ENCODE data around the gene CNTNAP2. TPM values are rescaled to one million over a fixed set of nuclear protein-coding genes. Genes with fewer than 3 reads are reported as not detected.

CNTNAP2 gene
- total and polyA plus RNA-seq, 7 experiments from 2014 or later: 0.02 to 0.48 (median 0.24) TPM; not detected in 2

DNA sequence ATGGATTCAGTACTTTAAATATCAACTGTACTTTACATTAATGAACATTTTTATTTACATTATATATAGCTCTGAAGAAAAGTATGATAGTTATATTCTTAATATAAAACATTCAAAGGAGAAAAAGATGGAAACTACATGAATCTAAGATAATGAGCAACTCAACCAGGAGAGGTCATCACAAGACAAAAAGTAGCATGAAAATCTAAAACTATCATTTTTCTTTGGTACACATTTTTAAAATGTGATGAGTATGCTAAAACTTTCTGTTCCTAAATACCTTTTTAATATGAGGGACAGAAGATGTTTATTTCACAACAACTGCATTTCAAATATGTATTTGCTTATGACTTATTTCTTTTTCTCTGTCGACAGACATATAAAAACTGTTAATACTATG, 2.4 kb downstream of the CNTNAP2 start:
- ChIA-PET CTCF (no interaction called here), POLR2A (no interaction called here)
- no peaks in the 10 kb centered on the region for H3K36me3 ChIP-seq (ENCODE audit: control insufficient read depth in 2 of 3, insufficient read depth in 3 of 3, low read length in 3 of 3)
- H3K36me3 Mint-ChIP-seq: peaks cover 0 to 5% (median 0%) of the 10 kb centered on the region in 5 donors
- H3K27me3 Mint-ChIP-seq: peaks cover 27 to 34% (median 31%) of the 10 kb centered on the region in 5 donors
- intact Hi-C loops (cut with micrococcal nuclease): no loop called here
- H3K27me3 ChIP-seq (ENCODE audit: control insufficient read depth in 2 of 2, insufficient read depth in 2 of 2, low read length in 2 of 2): peaks cover 0 to 3% of the 10 kb centered on the region in 2 donors
- no peak overlapping the region for H3K4me3 Mint-ChIP-seq
- no peak overlapping the region for H3K4me3 ChIP-seq (ENCODE audit: low read length)
- no peaks in the 10 kb centered on the region for H3K9me3 ChIP-seq (ENCODE audit: control insufficient read depth in 2 of 3, low read length in 3 of 3)
- no peaks in the 10 kb centered on the region for H3K4me1 ChIP-seq (ENCODE audit: control insufficient read depth in 2 of 2, insufficient read depth in 2 of 2, low read length in 2 of 2)
- no peak overlapping the region for H3K27ac Mint-ChIP-seq
- peaks cover 0 to 8% (median 0%) of the 10 kb centered on the region in 11 donors for H3K9me3 Mint-ChIP-seq
- no peak for DNase-seq
- H3K27ac ChIP-seq (ENCODE audit: low read depth, low read length): no peak overlapping the region
- peaks cover 2 to 23% (median 17%) of the 10 kb centered on the region in 7 donors for H3K4me1 Mint-ChIP-seq
- ATAC-seq: no peak

DNA sequence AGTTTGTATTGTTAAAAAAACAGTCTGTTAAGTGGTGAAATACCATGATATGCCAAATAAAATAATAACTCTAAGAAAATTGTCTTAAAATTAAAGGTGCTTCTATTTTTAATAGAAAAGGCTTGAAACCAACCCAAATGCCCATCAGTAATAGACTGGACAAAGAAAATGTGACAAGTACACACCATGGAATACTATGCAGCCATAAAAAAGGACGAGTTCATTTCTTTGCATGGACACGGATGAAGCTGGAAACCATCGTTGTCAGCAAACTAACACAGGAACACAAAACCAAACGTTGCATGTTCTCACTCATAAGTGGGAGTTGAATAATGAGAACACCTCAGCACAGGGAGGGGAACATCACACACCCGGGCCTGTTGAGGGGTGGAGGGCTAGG, 7.1 kb downstream of the CNTNAP2 start:
- DNase-seq (no peak), ATAC-seq (no peak)
- Mint-ChIP-seq H3K27me3 (peaks cover 0 to 4% (median 0%) of the 10 kb centered on the region in 5 donors), H3K36me3 (no peaks in the 10 kb centered on the region), H3K27ac (no peak overlapping the region), H3K4me3 (no peak overlapping the region), H3K4me1 (no peaks in the 10 kb centered on the region), H3K9me3 (peaks cover 0 to 4% (median 0%) of the 10 kb centered on the region in 11 donors)
- Histone ChIP-seq H3K36me3 (ENCODE audit: control insufficient read depth in 2 of 3, insufficient read depth in 3 of 3, low read length in 3 of 3) (no peaks in the 10 kb centered on the region), H3K27me3 (ENCODE audit: control insufficient read depth in 2 of 2, insufficient read depth in 2 of 2, low read length in 2 of 2) (no peaks in the 10 kb centered on the region), H3K4me3 (ENCODE audit: low read length) (no peak overlapping the region), H3K9me3 (ENCODE audit: control insufficient read depth in 2 of 3, low read length in 3 of 3) (no peaks in the 10 kb centered on the region), H3K27ac (ENCODE audit: low read depth, low read length) (no peak overlapping the region), H3K4me1 (ENCODE audit: control insufficient read depth in 2 of 2, insufficient read depth in 2 of 2, low read length in 2 of 2) (no peaks in the 10 kb centered on the region)
- ChIA-PET POLR2A (no interaction called here), CTCF (no interaction called here)
- intact Hi-C loops (cut with micrococcal nuclease): no loop called here

DNA sequence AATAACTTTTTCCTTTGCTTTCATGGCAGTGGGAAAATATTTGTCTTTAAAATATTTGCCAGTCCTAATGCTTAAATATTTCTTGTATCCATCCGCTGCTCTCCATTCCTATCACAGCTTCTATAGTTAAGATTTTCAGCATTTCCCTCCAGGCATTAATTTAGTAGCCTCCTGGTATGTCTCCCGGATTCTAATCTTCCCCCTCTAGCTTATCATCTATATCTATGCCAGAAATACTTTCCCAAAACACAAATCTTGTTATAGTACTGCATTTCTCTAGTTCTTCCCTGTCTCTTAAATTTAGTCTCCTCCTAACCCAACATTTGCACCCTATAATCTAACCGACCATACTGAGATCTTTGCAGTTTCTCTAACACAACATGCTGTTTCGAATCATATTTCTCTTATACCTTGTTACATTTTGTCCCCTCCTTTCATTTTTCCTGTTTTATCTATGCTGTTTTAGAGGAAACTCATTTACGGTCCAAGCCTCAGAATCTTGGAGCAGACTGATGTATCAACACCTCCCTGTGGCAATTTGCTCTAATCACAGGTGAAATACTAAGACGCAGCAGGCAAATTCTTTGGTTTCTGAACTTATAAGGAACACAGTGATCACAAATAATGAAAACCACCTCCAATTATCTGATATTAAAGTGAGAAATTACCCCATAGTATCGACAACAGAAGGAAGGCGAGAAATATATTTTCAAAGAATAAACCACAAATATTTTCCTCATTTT, 10.3 kb downstream of the CNTNAP2 start:
- Mint-ChIP-seq H3K4me3 (no peak overlapping the region), H3K9me3 (peaks cover 0 to 10% (median 2%) of the 10 kb centered on the region in 11 donors), H3K4me1 (no peaks in the 10 kb centered on the region), H3K27me3 (no peaks in the 10 kb centered on the region), H3K36me3 (no peaks in the 10 kb centered on the region), H3K27ac (no peak overlapping the region)
- ChIA-PET POLR2A (no interaction called here), CTCF (no interaction called here)
- intact Hi-C loops (cut with micrococcal nuclease): no loop called here
- Histone ChIP-seq H3K4me3 (ENCODE audit: low read length) (no peak overlapping the region), H3K27ac (ENCODE audit: low read depth, low read length) (no peak overlapping the region), H3K27me3 (ENCODE audit: control insufficient read depth in 2 of 2, insufficient read depth in 2 of 2, low read length in 2 of 2) (no peaks in the 10 kb centered on the region), H3K4me1 (ENCODE audit: control insufficient read depth in 2 of 2, insufficient read depth in 2 of 2, low read length in 2 of 2) (no peaks in the 10 kb centered on the region), H3K36me3 (ENCODE audit: control insufficient read depth in 2 of 3, insufficient read depth in 3 of 3, low read length in 3 of 3) (no peaks in the 10 kb centered on the region), H3K9me3 (ENCODE audit: control insufficient read depth in 2 of 3, low read length in 3 of 3) (no peaks in the 10 kb centered on the region)
- DNase-seq (no peak), ATAC-seq (no peak)

DNA sequence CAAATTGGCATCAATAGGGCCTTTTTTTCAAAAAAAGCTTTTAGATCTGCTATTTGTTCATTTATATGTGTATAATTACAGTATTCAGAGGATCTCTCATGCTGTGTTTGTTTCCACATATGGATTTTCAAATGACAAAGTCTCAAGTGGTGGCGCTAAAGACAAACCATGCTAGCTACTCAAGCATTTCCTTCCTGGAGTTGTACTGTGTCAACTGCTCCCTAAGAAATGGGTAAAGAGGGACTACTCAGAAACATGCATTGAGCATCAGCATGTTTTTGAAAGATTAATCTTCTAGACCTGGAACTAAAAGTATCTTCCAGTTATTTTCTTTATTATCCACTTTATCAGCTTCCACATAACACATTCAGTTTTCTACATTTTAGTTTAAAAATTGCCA, 12.7 kb downstream of the CNTNAP2 start:
- ChIA-PET CTCF (no interaction called here), POLR2A (no interaction called here)
- DNase-seq (no peak), ATAC-seq (no peak)
- Mint-ChIP-seq H3K4me1 (no peaks in the 10 kb centered on the region), H3K27ac (no peak overlapping the region), H3K27me3 (no peaks in the 10 kb centered on the region), H3K4me3 (no peak overlapping the region), H3K9me3 (peaks cover 0 to 12% (median 4%) of the 10 kb centered on the region in 11 donors), H3K36me3 (no peaks in the 10 kb centered on the region)
- Histone ChIP-seq H3K27ac (ENCODE audit: low read depth, low read length) (no peak overlapping the region), H3K27me3 (ENCODE audit: control insufficient read depth in 2 of 2, insufficient read depth in 2 of 2, low read length in 2 of 2) (no peaks in the 10 kb centered on the region), H3K4me3 (ENCODE audit: low read length) (no peak overlapping the region), H3K4me1 (ENCODE audit: control insufficient read depth in 2 of 2, insufficient read depth in 2 of 2, low read length in 2 of 2) (no peaks in the 10 kb centered on the region), H3K36me3 (ENCODE audit: control insufficient read depth in 2 of 3, insufficient read depth in 3 of 3, low read length in 3 of 3) (no peaks in the 10 kb centered on the region), H3K9me3 (ENCODE audit: control insufficient read depth in 2 of 3, low read length in 3 of 3) (no peaks in the 10 kb centered on the region)
- intact Hi-C loops (cut with micrococcal nuclease): no loop called here

DNA sequence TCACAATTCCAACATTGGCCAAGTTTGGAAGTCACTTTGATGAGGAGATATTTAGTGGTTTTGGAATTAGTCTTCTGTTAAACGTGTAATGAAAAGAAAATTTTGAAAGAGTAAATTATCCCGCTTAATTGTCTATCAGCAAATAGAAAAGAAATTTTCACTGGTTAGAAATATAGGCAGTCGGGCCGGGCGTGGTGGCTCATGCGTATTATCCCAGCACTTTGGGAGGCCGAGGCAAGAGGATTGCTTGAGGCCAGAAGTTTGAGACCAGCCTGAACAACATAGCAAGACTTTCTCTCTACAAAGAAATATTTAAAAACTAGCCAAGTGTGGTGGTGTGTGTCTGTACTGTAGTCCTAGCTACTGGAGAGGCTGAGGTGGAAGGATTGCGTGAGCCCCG, 13.4 kb downstream of the CNTNAP2 start:
- intact Hi-C loops (cut with micrococcal nuclease): no loop called here
- DNase-seq (no peak), ATAC-seq (no peak)
- H3K27me3 Mint-ChIP-seq: no peaks in the 10 kb centered on the region
- H3K4me3 Mint-ChIP-seq: no peak overlapping the region
- H3K36me3 ChIP-seq (ENCODE audit: control insufficient read depth in 2 of 3, insufficient read depth in 3 of 3, low read length in 3 of 3): no peaks in the 10 kb centered on the region
- H3K36me3 Mint-ChIP-seq: no peaks in the 10 kb centered on the region
- ChIA-PET CTCF (no interaction called here), POLR2A (no interaction called here)
- H3K4me1 Mint-ChIP-seq: no peaks in the 10 kb centered on the region
- no peak overlapping the region for H3K27ac Mint-ChIP-seq
- H3K27me3 ChIP-seq (ENCODE audit: control insufficient read depth in 2 of 2, insufficient read depth in 2 of 2, low read length in 2 of 2): no peaks in the 10 kb centered on the region
- no peak overlapping the region for H3K27ac ChIP-seq (ENCODE audit: low read depth, low read length)
- no peak overlapping the region for H3K4me3 ChIP-seq (ENCODE audit: low read length)
- H3K4me1 ChIP-seq (ENCODE audit: control insufficient read depth in 2 of 2, insufficient read depth in 2 of 2, low read length in 2 of 2): no peaks in the 10 kb centered on the region
- peaks cover 0 to 12% (median 4%) of the 10 kb centered on the region in 11 donors for H3K9me3 Mint-ChIP-seq
- no peaks in the 10 kb centered on the region for H3K9me3 ChIP-seq (ENCODE audit: control insufficient read depth in 2 of 3, low read length in 3 of 3)

DNA sequence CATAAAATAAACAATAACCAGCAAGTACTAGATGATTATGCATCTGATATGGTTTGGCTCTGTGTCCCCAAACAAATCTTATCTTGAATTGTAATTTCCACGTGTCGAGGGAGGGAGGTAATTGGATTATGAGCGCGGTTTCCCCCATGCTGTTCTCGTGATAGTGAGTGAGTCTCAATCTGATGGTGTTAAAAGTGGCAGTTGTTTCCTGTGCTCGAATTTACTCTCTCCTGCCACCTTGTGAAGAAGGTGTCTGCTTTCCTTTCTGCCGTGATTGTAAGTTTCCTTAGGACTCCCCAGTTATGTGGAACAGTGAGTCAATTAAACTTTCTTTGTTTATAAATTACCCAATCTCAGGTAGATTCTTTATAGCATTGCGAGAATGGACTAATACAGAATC, 15.1 kb downstream of the CNTNAP2 start:
- intact Hi-C loops (cut with micrococcal nuclease): no loop called here
- no peaks in the 10 kb centered on the region for H3K36me3 Mint-ChIP-seq
- Histone ChIP-seq H3K27me3 (ENCODE audit: control insufficient read depth in 2 of 2, insufficient read depth in 2 of 2, low read length in 2 of 2) (no peaks in the 10 kb centered on the region), H3K4me3 (ENCODE audit: low read length) (no peak overlapping the region), H3K9me3 (ENCODE audit: control insufficient read depth in 2 of 3, low read length in 3 of 3) (no peaks in the 10 kb centered on the region), H3K27ac (ENCODE audit: low read depth, low read length) (no peak overlapping the region), H3K36me3 (ENCODE audit: control insufficient read depth in 2 of 3, insufficient read depth in 3 of 3, low read length in 3 of 3) (no peaks in the 10 kb centered on the region), H3K4me1 (ENCODE audit: control insufficient read depth in 2 of 2, insufficient read depth in 2 of 2, low read length in 2 of 2) (no peaks in the 10 kb centered on the region)
- POLR2A ChIA-PET: no interaction called here
- DNase-seq: no peak
- no peaks in the 10 kb centered on the region for H3K4me1 Mint-ChIP-seq
- H3K27ac Mint-ChIP-seq: no peak overlapping the region
- H3K27me3 Mint-ChIP-seq: no peaks in the 10 kb centered on the region
- ATAC-seq: no peak
- CTCF ChIA-PET: no interaction called here
- no peak overlapping the region for H3K4me3 Mint-ChIP-seq
- H3K9me3 Mint-ChIP-seq: peaks cover 0 to 12% (median 4%) of the 10 kb centered on the region in 11 donors

DNA sequence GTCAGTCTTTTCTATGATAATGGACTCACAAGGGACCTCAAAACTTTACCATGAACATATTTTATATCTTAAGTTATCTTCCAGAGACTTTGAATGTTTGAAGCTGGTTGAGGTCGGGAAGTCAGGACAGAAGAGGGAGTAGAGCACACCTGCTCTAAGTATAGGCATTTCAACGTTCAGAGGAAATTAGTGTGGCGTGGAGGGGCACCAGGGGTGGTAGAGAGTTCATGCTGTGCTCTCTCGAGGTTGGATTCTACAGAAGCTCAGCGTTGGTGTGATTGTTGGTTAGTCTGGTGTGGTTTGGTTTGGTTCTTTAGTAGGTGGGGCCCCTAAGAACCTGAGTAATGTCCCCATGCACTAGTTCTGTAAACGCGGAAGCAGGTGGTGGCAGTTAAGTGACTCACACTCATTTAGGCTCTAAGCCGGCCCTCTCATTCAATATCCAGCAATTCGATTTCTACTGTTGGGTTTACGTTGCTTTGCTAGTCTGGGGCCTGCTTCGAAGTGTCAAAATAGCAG, 19.8 kb downstream of the CNTNAP2 start:
- H3K36me3 ChIP-seq (ENCODE audit: control insufficient read depth in 2 of 3, insufficient read depth in 3 of 3, low read length in 3 of 3): no peaks in the 10 kb centered on the region
- ChIA-PET POLR2A (no interaction called here), CTCF (no interaction called here)
- no peaks in the 10 kb centered on the region for H3K9me3 ChIP-seq (ENCODE audit: control insufficient read depth in 2 of 3, low read length in 3 of 3)
- H3K9me3 Mint-ChIP-seq: peaks cover 0 to 8% (median 3%) of the 10 kb centered on the region in 11 donors
- H3K27ac ChIP-seq (ENCODE audit: low read depth, low read length): no peak overlapping the region
- no peak for DNase-seq
- H3K4me3 ChIP-seq (ENCODE audit: low read length): no peak overlapping the region
- H3K27me3 ChIP-seq (ENCODE audit: control insufficient read depth in 2 of 2, insufficient read depth in 2 of 2, low read length in 2 of 2): no peaks in the 10 kb centered on the region
- H3K4me1 ChIP-seq (ENCODE audit: control insufficient read depth in 2 of 2, insufficient read depth in 2 of 2, low read length in 2 of 2): no peaks in the 10 kb centered on the region
- no peak overlapping the region for H3K27ac Mint-ChIP-seq
- ATAC-seq: no peak
- no peaks in the 10 kb centered on the region for H3K36me3 Mint-ChIP-seq
- no peaks in the 10 kb centered on the region for H3K27me3 Mint-ChIP-seq
- intact Hi-C loops (cut with micrococcal nuclease): no loop called here
- H3K4me3 Mint-ChIP-seq: no peak overlapping the region
- H3K4me1 Mint-ChIP-seq: no peaks in the 10 kb centered on the region
